OCI-LY7 (cell line): Measurements from ENCODE around the gene JAKMIP3.

Experiments used
- EZH2phosphoT487 ChIP-seq: fragments of 200-600 bp; sonication (generic); IDR thresholded peaks from 2 replicates; pipeline ENCODE4 v1.6.1; 2018; ENCODE audit warnings: low read depth, borderline replicate concordance, mild to moderate bottlenecking, mixed run types, antibody characterized with exemption, low read length, moderate library complexity, mixed read lengths
- TF ChIP-seq, protein P1 (sequence below): fragments of 200-600 bp; sonication (generic); conservative IDR thresholded peaks from 2 replicates; pipeline ENCODE4 v1.5.1; 2014; ENCODE audit warnings: mild to moderate bottlenecking, antibody characterized with exemption, low read length, moderate library complexity, mixed read lengths

- TF ChIP-seq, protein P1, sequence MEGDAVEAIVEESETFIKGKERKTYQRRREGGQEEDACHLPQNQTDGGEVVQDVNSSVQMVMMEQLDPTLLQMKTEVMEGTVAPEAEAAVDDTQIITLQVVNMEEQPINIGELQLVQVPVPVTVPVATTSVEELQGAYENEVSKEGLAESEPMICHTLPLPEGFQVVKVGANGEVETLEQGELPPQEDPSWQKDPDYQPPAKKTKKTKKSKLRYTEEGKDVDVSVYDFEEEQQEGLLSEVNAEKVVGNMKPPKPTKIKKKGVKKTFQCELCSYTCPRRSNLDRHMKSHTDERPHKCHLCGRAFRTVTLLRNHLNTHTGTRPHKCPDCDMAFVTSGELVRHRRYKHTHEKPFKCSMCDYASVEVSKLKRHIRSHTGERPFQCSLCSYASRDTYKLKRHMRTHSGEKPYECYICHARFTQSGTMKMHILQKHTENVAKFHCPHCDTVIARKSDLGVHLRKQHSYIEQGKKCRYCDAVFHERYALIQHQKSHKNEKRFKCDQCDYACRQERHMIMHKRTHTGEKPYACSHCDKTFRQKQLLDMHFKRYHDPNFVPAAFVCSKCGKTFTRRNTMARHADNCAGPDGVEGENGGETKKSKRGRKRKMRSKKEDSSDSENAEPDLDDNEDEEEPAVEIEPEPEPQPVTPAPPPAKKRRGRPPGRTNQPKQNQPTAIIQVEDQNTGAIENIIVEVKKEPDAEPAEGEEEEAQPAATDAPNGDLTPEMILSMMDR = no peak
- TF ChIP-seq EZH2phosphoT487 = no peak
Measured at GRCh38 chr10:132039371-132039770, 26.4 kb upstream of the JAKMIP3 start.
